ENCODE data around the gene TAAR5. TPM values are rescaled to one million over a fixed set of nuclear protein-coding genes. Genes with fewer than 3 reads are reported as not detected.
"Not testable (repeated sequence)": the region's sequence is repeated elsewhere in the genome, so short reads cannot be mapped to it uniquely, and the experiment has no call there.

TAAR5 gene
- polyA plus RNA-seq, 1 donor from 2014 or later: not detected

DNA sequence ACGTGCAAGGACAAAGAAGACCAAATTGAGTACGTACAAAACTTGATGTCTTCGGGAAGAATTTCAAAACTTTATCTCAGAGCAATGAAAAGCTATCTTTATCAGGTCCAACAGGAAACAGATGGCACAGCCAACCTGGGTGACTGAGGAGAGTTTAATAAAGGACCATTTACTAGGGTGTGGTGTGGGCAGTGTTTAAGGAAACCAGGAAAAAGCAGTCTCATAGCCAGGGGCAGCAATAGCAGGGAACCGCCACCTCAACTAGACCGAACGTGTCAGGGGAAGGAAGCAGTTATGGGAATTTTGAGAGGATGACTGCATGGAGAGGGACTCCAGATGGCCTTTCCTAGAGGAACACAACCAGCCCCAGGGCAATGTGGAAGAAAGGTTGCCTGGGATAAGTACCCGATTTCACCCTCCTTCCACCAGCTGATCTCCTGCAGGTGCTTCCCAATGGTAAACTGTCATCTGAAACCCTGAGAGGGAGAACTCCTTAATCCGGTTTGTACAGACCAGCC, 15.2 kb upstream of the TAAR5 start:
- no peaks in the 10 kb centered on the region for H3K27me3 ChIP-seq (ENCODE audit: insufficient read depth, low read depth, low read length)
- no peaks in the 10 kb centered on the region for H3F3A ChIP-seq (ENCODE audit: insufficient read depth, low read length, poor library complexity, severe bottlenecking)
- no peaks in the 10 kb centered on the region for H4K20me1 ChIP-seq (ENCODE audit: insufficient read depth)
- H3K9me3 ChIP-seq (ENCODE audit: low read length): no peaks in the 10 kb centered on the region
- H3K36me3 ChIP-seq (ENCODE audit: insufficient read depth, low read length): no peaks in the 10 kb centered on the region
- no peak overlapping the region for H3K4me3 ChIP-seq (ENCODE audit: low read length)
- H3K27ac ChIP-seq (ENCODE audit: low read length): no peak overlapping the region
- H2AFZ ChIP-seq (ENCODE audit: low read depth, low read length): no peak overlapping the region
- H3K9me2 ChIP-seq (ENCODE audit: insufficient read depth, low read length): no peaks in the 10 kb centered on the region
- no peak overlapping the region for H3K4me2 ChIP-seq (ENCODE audit: low read length)
- H3K9ac ChIP-seq (ENCODE audit: low read length): no peak overlapping the region
- H3K79me2 ChIP-seq (replicated peaks; ENCODE audit: insufficient read depth, low read length): no peaks in the 10 kb centered on the region
- TF ChIP-seq EP300 (conservative IDR thresholded peaks at IDR 0.05; ENCODE audit: poor library complexity, severe bottlenecking): no peak
- TF ChIP-seq, protein P1, sequence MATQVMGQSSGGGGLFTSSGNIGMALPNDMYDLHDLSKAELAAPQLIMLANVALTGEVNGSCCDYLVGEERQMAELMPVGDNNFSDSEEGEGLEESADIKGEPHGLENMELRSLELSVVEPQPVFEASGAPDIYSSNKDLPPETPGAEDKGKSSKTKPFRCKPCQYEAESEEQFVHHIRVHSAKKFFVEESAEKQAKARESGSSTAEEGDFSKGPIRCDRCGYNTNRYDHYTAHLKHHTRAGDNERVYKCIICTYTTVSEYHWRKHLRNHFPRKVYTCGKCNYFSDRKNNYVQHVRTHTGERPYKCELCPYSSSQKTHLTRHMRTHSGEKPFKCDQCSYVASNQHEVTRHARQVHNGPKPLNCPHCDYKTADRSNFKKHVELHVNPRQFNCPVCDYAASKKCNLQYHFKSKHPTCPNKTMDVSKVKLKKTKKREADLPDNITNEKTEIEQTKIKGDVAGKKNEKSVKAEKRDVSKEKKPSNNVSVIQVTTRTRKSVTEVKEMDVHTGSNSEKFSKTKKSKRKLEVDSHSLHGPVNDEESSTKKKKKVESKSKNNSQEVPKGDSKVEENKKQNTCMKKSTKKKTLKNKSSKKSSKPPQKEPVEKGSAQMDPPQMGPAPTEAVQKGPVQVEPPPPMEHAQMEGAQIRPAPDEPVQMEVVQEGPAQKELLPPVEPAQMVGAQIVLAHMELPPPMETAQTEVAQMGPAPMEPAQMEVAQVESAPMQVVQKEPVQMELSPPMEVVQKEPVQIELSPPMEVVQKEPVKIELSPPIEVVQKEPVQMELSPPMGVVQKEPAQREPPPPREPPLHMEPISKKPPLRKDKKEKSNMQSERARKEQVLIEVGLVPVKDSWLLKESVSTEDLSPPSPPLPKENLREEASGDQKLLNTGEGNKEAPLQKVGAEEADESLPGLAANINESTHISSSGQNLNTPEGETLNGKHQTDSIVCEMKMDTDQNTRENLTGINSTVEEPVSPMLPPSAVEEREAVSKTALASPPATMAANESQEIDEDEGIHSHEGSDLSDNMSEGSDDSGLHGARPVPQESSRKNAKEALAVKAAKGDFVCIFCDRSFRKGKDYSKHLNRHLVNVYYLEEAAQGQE (IDR thresholded peaks at IDR 0.05; ENCODE audit: borderline replicate concordance): no peak
- no peak for TF ChIP-seq MXI1 (conservative IDR thresholded peaks at IDR 0.05; ENCODE audit: poor library complexity, severe bottlenecking)
- TF ChIP-seq SMC3 (conservative IDR thresholded peaks at IDR 0.05; ENCODE audit: poor library complexity): no peak
- no peak for TF ChIP-seq POLR2AphosphoS5 (IDR thresholded peaks at IDR 0.05)
- TF ChIP-seq, protein P2, sequence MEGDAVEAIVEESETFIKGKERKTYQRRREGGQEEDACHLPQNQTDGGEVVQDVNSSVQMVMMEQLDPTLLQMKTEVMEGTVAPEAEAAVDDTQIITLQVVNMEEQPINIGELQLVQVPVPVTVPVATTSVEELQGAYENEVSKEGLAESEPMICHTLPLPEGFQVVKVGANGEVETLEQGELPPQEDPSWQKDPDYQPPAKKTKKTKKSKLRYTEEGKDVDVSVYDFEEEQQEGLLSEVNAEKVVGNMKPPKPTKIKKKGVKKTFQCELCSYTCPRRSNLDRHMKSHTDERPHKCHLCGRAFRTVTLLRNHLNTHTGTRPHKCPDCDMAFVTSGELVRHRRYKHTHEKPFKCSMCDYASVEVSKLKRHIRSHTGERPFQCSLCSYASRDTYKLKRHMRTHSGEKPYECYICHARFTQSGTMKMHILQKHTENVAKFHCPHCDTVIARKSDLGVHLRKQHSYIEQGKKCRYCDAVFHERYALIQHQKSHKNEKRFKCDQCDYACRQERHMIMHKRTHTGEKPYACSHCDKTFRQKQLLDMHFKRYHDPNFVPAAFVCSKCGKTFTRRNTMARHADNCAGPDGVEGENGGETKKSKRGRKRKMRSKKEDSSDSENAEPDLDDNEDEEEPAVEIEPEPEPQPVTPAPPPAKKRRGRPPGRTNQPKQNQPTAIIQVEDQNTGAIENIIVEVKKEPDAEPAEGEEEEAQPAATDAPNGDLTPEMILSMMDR (IDR thresholded peaks at IDR 0.05; ENCODE audit: poor library complexity, severe bottlenecking): no peak
- no peak for TF ChIP-seq RAD21 (conservative IDR thresholded peaks at IDR 0.05)
- TF ChIP-seq TAF1 (IDR thresholded peaks at IDR 0.05; ENCODE audit: low read depth): no peak
- no peak for TF ChIP-seq EZH2 (IDR thresholded peaks at IDR 0.05; ENCODE audit: borderline replicate concordance, insufficient read depth, low read length, poor library complexity, severe bottlenecking)

DNA sequence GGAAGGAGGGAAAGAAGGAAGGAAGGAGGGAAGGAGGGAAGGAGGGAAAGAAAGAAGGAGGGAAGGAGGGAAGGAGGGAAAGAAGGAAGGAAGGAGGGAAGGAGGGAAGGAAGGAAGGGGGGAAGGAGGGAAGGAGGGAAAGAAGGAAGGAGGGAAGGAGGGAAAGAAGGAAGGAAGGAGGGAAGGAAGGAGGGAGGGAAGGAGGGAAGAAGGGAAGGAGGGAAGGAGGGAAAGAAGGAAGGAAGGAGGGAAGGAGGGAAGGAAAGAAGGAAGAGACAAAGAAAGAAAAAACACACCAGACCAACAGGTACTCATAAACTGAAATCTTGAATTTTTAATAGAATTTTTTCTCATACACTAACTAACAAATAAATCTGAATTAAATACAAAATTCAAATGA, 11.4 kb upstream of the TAAR5 start:
- H3K9ac ChIP-seq (ENCODE audit: low read length); H3F3A ChIP-seq (ENCODE audit: insufficient read depth, low read length, poor library complexity, severe bottlenecking); H3K4me3 ChIP-seq (ENCODE audit: low read length); H3K27ac ChIP-seq (ENCODE audit: low read length); H3K9me2 ChIP-seq (ENCODE audit: insufficient read depth, low read length); H3K36me3 ChIP-seq (ENCODE audit: insufficient read depth, low read length); H3K27me3 ChIP-seq (ENCODE audit: insufficient read depth, low read depth, low read length); H3K4me2 ChIP-seq (ENCODE audit: low read length); H3K9me3 ChIP-seq (ENCODE audit: low read length); H3K79me2 ChIP-seq (replicated peaks; ENCODE audit: insufficient read depth, low read length); H2AFZ ChIP-seq (ENCODE audit: low read depth, low read length); H4K20me1 ChIP-seq (ENCODE audit: insufficient read depth): not testable (repeated sequence)

DNA sequence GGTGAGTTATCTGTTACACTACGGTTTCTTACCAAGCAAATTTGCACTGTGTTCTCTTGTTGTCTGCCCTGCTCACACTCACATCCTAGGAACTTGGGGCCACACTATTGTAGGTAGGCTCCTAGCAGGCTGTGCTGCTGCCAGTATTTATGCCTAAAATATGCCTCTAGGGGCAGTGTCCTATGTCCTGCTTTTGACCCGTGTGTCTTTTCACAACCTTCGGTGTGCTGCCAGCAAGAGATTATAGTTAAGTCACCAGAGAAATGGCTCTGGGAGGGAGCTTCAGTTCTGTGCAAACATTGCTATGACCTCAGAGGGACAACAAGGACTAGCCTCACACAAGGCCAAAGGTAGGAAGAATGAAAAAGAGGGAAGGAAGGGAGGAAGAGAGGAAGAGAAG, 8.9 kb upstream of the TAAR5 start:
- no peaks in the 10 kb centered on the region for H3K9me3 ChIP-seq (ENCODE audit: low read length)
- H3K36me3 ChIP-seq (ENCODE audit: insufficient read depth, low read length): no peaks in the 10 kb centered on the region
- no peak overlapping the region for H2AFZ ChIP-seq (ENCODE audit: low read depth, low read length)
- H3F3A ChIP-seq (ENCODE audit: insufficient read depth, low read length, poor library complexity, severe bottlenecking): no peaks in the 10 kb centered on the region
- H3K9ac ChIP-seq (ENCODE audit: low read length): no peak overlapping the region
- TF ChIP-seq SMC3 (conservative IDR thresholded peaks at IDR 0.05; ENCODE audit: poor library complexity) (no peak), POLR2AphosphoS5 (IDR thresholded peaks at IDR 0.05) (no peak), RAD21 (conservative IDR thresholded peaks at IDR 0.05) (no peak), EZH2 (IDR thresholded peaks at IDR 0.05; ENCODE audit: borderline replicate concordance, insufficient read depth, low read length, poor library complexity, severe bottlenecking) (no peak), MXI1 (conservative IDR thresholded peaks at IDR 0.05; ENCODE audit: poor library complexity, severe bottlenecking) (no peak), TAF1 (IDR thresholded peaks at IDR 0.05; ENCODE audit: low read depth) (no peak), EP300 (conservative IDR thresholded peaks at IDR 0.05; ENCODE audit: poor library complexity, severe bottlenecking) (no peak)
- TF ChIP-seq, protein P2 (IDR thresholded peaks at IDR 0.05; ENCODE audit: poor library complexity, severe bottlenecking): no peak
- TF ChIP-seq, protein P1 (IDR thresholded peaks at IDR 0.05; ENCODE audit: borderline replicate concordance): no peak
- H3K4me2 ChIP-seq (ENCODE audit: low read length): no peak overlapping the region
- no peaks in the 10 kb centered on the region for H3K79me2 ChIP-seq (replicated peaks; ENCODE audit: insufficient read depth, low read length)
- no peaks in the 10 kb centered on the region for H3K9me2 ChIP-seq (ENCODE audit: insufficient read depth, low read length)
- no peaks in the 10 kb centered on the region for H3K27me3 ChIP-seq (ENCODE audit: insufficient read depth, low read depth, low read length)
- no peaks in the 10 kb centered on the region for H4K20me1 ChIP-seq (ENCODE audit: insufficient read depth)
- no peak overlapping the region for H3K4me3 ChIP-seq (ENCODE audit: low read length)
- no peak overlapping the region for H3K27ac ChIP-seq (ENCODE audit: low read length)
